Measurements from ENCODE around the gene LIMK1.
"Not testable (repeated sequence)": the region's sequence is repeated elsewhere in the genome, so short reads cannot be mapped to it uniquely, and the experiment has no call there.

Gene LIMK1

GRCh38 chr7:74167324-74167723 is 83.7 kb downstream of the LIMK1 start:
- H3K27ac ChIP-seq (ENCODE audit: low read length); H3K27me3 ChIP-seq (ENCODE audit: low read depth, low read length); H3K4me1 ChIP-seq (ENCODE audit: control insufficient read depth in 1 of 2, insufficient read depth in 2 of 2, low read length in 2 of 2); H3K9me3 ChIP-seq (ENCODE audit: control insufficient read depth in 1 of 2, low read length in 2 of 2); H3K36me3 ChIP-seq (ENCODE audit: control insufficient read depth in 1 of 2, insufficient read depth in 2 of 2, low read length in 2 of 2); H3K4me3 ChIP-seq (ENCODE audit: low read depth in 1 of 2, low read length in 2 of 2): not testable (repeated sequence)
